H1 (cell line): Measurements from ENCODE around the gene RAB10. TPM values are rescaled to one million over a fixed set of nuclear protein-coding genes. Genes with fewer than 3 reads are reported as not detected.

ENCODE experiments used
- CTCF ChIA-PET: fragments of 300-600 bp; sonication (Branson Sonifier 250); formaldehyde crosslinking; loops from one replicate; lab custom pipeline; 2021; ENCODE audit not compliant: partially characterized antibody; lab: Charles Lee
- POLR2A ChIA-PET: fragments of 300-600 bp; sonication (Branson Sonifier 250); formaldehyde crosslinking; loops from one replicate; lab custom pipeline; 2021; ENCODE audit warnings: inconsistent platforms; ENCODE audit not compliant: partially characterized antibody; lab: Charles Lee
- DNase-seq, 2 experiments: peaks; one replicate each; pipeline versions ENCODE4 v3.0.0 to v3.0.0-alpha.2; 2010 to 2022; ENCODE audit warnings: low spot score in 2 of 2, low read depth in 1 of 2, mixed read lengths in 1 of 2
- FAIRE-seq: peaks from 2 replicates; lab custom pipeline; 2011; peaks lifted over from hg19 to GRCh38; lab: Jason Lieb, UNC
- H2AFZ ChIP-seq: 2 replicates; pipeline ENCODE4 v1.8.1; 2012; ENCODE audit warnings: low read length, inconsistent platforms
- H2AK5ac ChIP-seq: 2 replicates; pipeline ENCODE4 v1.6.1; 2013; ENCODE audit warnings: low read depth, low read length
- H2BK120ac ChIP-seq: replicated peaks from 2 replicates; pipeline ENCODE3; 2013; ENCODE audit warnings: low read depth, low read length, inconsistent platforms
- H2BK12ac ChIP-seq: 2 replicates; pipeline ENCODE4 v1.6.1; 2013; ENCODE audit warnings: low read depth, low read length
- H2BK15ac ChIP-seq: 2 replicates; pipeline ENCODE4 v1.6.1; 2013; ENCODE audit warnings: low read length
- H2BK20ac ChIP-seq: 2 replicates; pipeline ENCODE4 v1.6.1; 2013; ENCODE audit warnings: low read length
- H2BK5ac ChIP-seq: 2 replicates; pipeline ENCODE4 v1.6.1; 2013; ENCODE audit warnings: low read depth, low read length
- H3K14ac ChIP-seq: 2 replicates; pipeline ENCODE4 v1.6.1; 2013; ENCODE audit warnings: inconsistent platforms; ENCODE audit not compliant: insufficient read length
- H3K18ac ChIP-seq: 2 replicates; pipeline ENCODE4 v1.6.1; 2013; ENCODE audit warnings: low read length; ENCODE audit errors: extremely low read depth
- H3K23ac ChIP-seq: 2 replicates; pipeline ENCODE4 v1.6.1; 2013; ENCODE audit warnings: inconsistent platforms; ENCODE audit not compliant: insufficient read length
- H3K23me2 ChIP-seq: 2 replicates; pipeline ENCODE4 v1.6.1; 2013; ENCODE audit warnings: low read depth, low read length
- H3K27ac ChIP-seq: 2 replicates; pipeline ENCODE4 v1.6.1; 2011; ENCODE audit warnings: low read depth, low read length, inconsistent platforms
- H3K27me3 ChIP-seq, 4 experiments: replicated peaks in 1 of 4; 1 replicate in 1 of 4; 2 replicates in 3 of 4; pipeline versions ENCODE4 v1.6.1 to v1.8.1; 2011 to 2013; ENCODE audit warnings: low read length in 3 of 4, mild to moderate bottlenecking in 3 of 4, inconsistent platforms in 2 of 4, mixed read lengths in 2 of 4, moderate library complexity in 1 of 4; ENCODE audit not compliant: control insufficient read depth in 3 of 4, insufficient read depth in 3 of 4; ENCODE audit errors: extremely low read depth in 1 of 4
- H3K36me3 ChIP-seq, 4 experiments: 2 replicates each; pipeline versions ENCODE4 v1.6.1 to v1.8.1; 2011 to 2013; ENCODE audit warnings: mild to moderate bottlenecking in 4 of 4, low read length in 3 of 4, moderate library complexity in 2 of 4, control low read depth in 1 of 4, inconsistent platforms in 1 of 4; ENCODE audit not compliant: insufficient read depth in 4 of 4, control insufficient read depth in 2 of 4
- H3K4ac ChIP-seq: replicated peaks from 2 replicates; pipeline ENCODE3; 2013; ENCODE audit warnings: low read length, low read depth, mixed read lengths, inconsistent platforms; ENCODE audit not compliant: insufficient read length
- H3K4me1 ChIP-seq, 4 experiments: replicated peaks in 1 of 4; 1 replicate in 1 of 4; 2 replicates in 3 of 4; pipeline versions ENCODE4 v1.6.1 to v1.8.1; 2011 to 2013; ENCODE audit warnings: low read length in 3 of 4, inconsistent platforms in 2 of 4, mixed read lengths in 1 of 4; ENCODE audit not compliant: insufficient read depth in 4 of 4, control insufficient read depth in 3 of 4
- H3K4me2 ChIP-seq, 2 experiments: 2 replicates each; pipeline versions ENCODE4 v1.6.1 to v1.8.1; 2011 to 2013; ENCODE audit warnings: low read depth in 2 of 2, low read length in 2 of 2, control low read depth in 1 of 2, inconsistent platforms in 1 of 2, mild to moderate bottlenecking in 1 of 2; ENCODE audit not compliant: insufficient read depth in 1 of 2
- H3K4me3 ChIP-seq, 4 experiments: fragments of 200-600, 300-600 bp in 1 of 4; sonication (generic), shearing (Covaris generic), sonication (Bioruptor Twin) in 1 of 4; 2 replicates each; pipeline versions ENCODE4 v1.5.1 to v1.8.1; 2011 to 2016; ENCODE audit warnings: low read length in 4 of 4, low read depth in 3 of 4, control low read depth in 2 of 4, inconsistent platforms in 2 of 4, mild to moderate bottlenecking in 2 of 4, mixed read lengths in 1 of 4, moderate library complexity in 1 of 4; ENCODE audit not compliant: insufficient read depth in 2 of 4; ENCODE audit errors: extremely low read depth in 1 of 4
- H3K56ac ChIP-seq: replicated peaks from 2 replicates; pipeline ENCODE3; 2013; ENCODE audit warnings: low read depth, mild to moderate bottlenecking, mixed read lengths, low read length, inconsistent platforms; ENCODE audit not compliant: insufficient read length
- H3K79me1 ChIP-seq: 2 replicates; pipeline ENCODE4 v1.6.1; 2013; ENCODE audit warnings: low read depth, low read length, control low read depth
- H3K79me2 ChIP-seq, 2 experiments: 2 replicates each; pipeline versions ENCODE4 v1.6.1 to v1.8.1; 2012 to 2013; ENCODE audit warnings: low read length in 2 of 2, mild to moderate bottlenecking in 2 of 2, inconsistent platforms in 1 of 2; ENCODE audit not compliant: insufficient read depth in 2 of 2, control insufficient read depth in 1 of 2
- H3K9ac ChIP-seq, 4 experiments: replicated peaks in 1 of 4; 1 replicate in 1 of 4; 2 replicates in 3 of 4; pipeline versions ENCODE4 v1.6.1 to v1.8.1; 2011 to 2013; ENCODE audit warnings: low read depth in 3 of 4, low read length in 3 of 4, control low read depth in 2 of 4, mild to moderate bottlenecking in 2 of 4, moderate library complexity in 2 of 4, inconsistent platforms in 1 of 4; ENCODE audit errors: extremely low read depth in 1 of 4
- H3K9me3 ChIP-seq, 2 experiments: 2 replicates each; pipeline versions ENCODE4 v1.6.1 to v1.8.1; 2012 to 2013; ENCODE audit warnings: mild to moderate bottlenecking in 2 of 2, moderate library complexity in 2 of 2, control low read depth in 1 of 2, inconsistent platforms in 1 of 2, low read depth in 1 of 2, low read length in 1 of 2, mixed read lengths in 1 of 2; ENCODE audit not compliant: insufficient read depth in 2 of 2
- H4K20me1 ChIP-seq, 2 experiments: replicated peaks in 1 of 2; 2 replicates each; pipeline versions ENCODE3 to v1.8.1; 2011 to 2013; ENCODE audit warnings: inconsistent platforms in 2 of 2, low read length in 2 of 2, mild to moderate bottlenecking in 1 of 2; ENCODE audit not compliant: insufficient read depth in 2 of 2, control insufficient read depth in 1 of 2
- H4K5ac ChIP-seq: 2 replicates; pipeline ENCODE4 v1.6.1; 2013; ENCODE audit warnings: low read length, low read depth, mixed read lengths, inconsistent platforms; ENCODE audit not compliant: insufficient read length
- H4K8ac ChIP-seq: 2 replicates; pipeline ENCODE4 v1.8.0; 2013; ENCODE audit warnings: mild to moderate bottlenecking, moderate library complexity, low read length, inconsistent platforms; ENCODE audit not compliant: insufficient read depth; ENCODE audit errors: extremely low read depth
- H4K91ac ChIP-seq: replicated peaks from 2 replicates; pipeline ENCODE3; 2013; ENCODE audit warnings: low read length, mixed read lengths, inconsistent platforms; ENCODE audit not compliant: insufficient read length
- BCL11A ChIP-seq, 2 experiments: IDR thresholded peaks; one replicate each; pipeline ENCODE4 v1.6.1; 2011; ENCODE audit warnings: low read depth in 2 of 2, low read length in 2 of 2, mild to moderate bottlenecking in 2 of 2
- CBX5 ChIP-seq: fragments of 300-800, 300-1000 bp; sonication (generic); IDR thresholded peaks from 2 replicates; pipeline ENCODE4 v1.7.1; 2016; ENCODE audit warnings: antibody characterized with exemption, low read length, low read depth
- CHD2 ChIP-seq: IDR thresholded peaks from 2 replicates; pipeline ENCODE4 v1.6.1; 2012; ENCODE audit warnings: low read length, improper control_type of control experiment
- CREB1 ChIP-seq: IDR thresholded peaks from 2 replicates; pipeline ENCODE4 v1.6.1; 2012; ENCODE audit warnings: inconsistent platforms
- CTCF ChIP-seq, 3 experiments: IDR thresholded peaks; 1 replicate in 2 of 3; 2 replicates in 1 of 3; pipeline versions ENCODE4 v1.5.1 to v1.6.1; 2011; ENCODE audit warnings: low read length in 3 of 3, mild to moderate bottlenecking in 3 of 3, inconsistent platforms in 2 of 3, low read depth in 1 of 3, moderate library complexity in 1 of 3; ENCODE audit not compliant: insufficient read depth in 1 of 3; ENCODE audit errors: control extremely low read depth in 1 of 3
- GTF2F1 ChIP-seq: IDR thresholded peaks from 2 replicates; pipeline ENCODE4 v1.6.1; 2012; ENCODE audit warnings: low read depth, low read length, improper control_type of control experiment, borderline replicate concordance
- HDAC6 ChIP-seq: IDR thresholded peaks from one replicate; pipeline ENCODE4 v1.7.1; 2012; ENCODE audit warnings: low read depth, mild to moderate bottlenecking, inconsistent platforms, low read length, moderate library complexity
- KDM1A ChIP-seq: fragments of 200-600, 300-600 bp; sonication (generic); IDR thresholded peaks from 2 replicates; pipeline ENCODE4 v1.7.1; 2016; ENCODE audit warnings: mild to moderate bottlenecking, low read length, borderline replicate concordance
- MAFK ChIP-seq: IDR thresholded peaks from 2 replicates; pipeline ENCODE4 v1.6.1; 2012; ENCODE audit warnings: low read depth, mild to moderate bottlenecking, improper control_type of control experiment, low read length
- NANOG ChIP-seq: IDR thresholded peaks from 2 replicates; pipeline ENCODE4 v1.6.1; 2011; ENCODE audit warnings: low read length, low read depth, mild to moderate bottlenecking, inconsistent platforms; ENCODE audit not compliant: insufficient read depth, poor library complexity, severe bottlenecking
- POLR2A ChIP-seq, 2 experiments: IDR thresholded peaks; 1 replicate in 1 of 2; 2 replicates in 1 of 2; pipeline ENCODE4 v1.6.1; 2011; ENCODE audit warnings: low read depth in 2 of 2, low read length in 2 of 2, mild to moderate bottlenecking in 2 of 2; ENCODE audit errors: control extremely low read depth in 1 of 2
- SP1 ChIP-seq: IDR thresholded peaks from 2 replicates; pipeline ENCODE4 v1.6.1; 2011; ENCODE audit warnings: low read depth, low read length
- ZNF274 ChIP-seq: IDR thresholded peaks from 2 replicates; pipeline ENCODE4 v1.7.0; 2012; ENCODE audit warnings: low read length, borderline replicate concordance; ENCODE audit errors: extremely low read depth
- WGBS, 2 experiments: shearing (Covaris generic) in 1 of 2; methylation state at CpG; one replicate each; pipeline versions ENCODE4 v1.1.6 to v1.1.7; 2013 to 2015; ENCODE audit warnings: low lambda C conversion rate in 2 of 2, mixed read lengths in 2 of 2, inconsistent platforms in 1 of 2, low coverage in 1 of 2, missing lambda C conversion rate in 1 of 2; ENCODE audit not compliant: insufficient replicate concordance in 2 of 2, insufficient coverage in 1 of 2, insufficient read length in 1 of 2; ENCODE audit errors: extremely low coverage in 1 of 2, missing lambda C conversion rate in 1 of 2; 5-methylcytosine and 5-hydroxymethylcytosine counted together
- polyA plus RNA-seq, 7 experiments: library from polyadenylated mRNA; depleted of rRNA in 3 of 7; stranded (reverse) in 5 of 7; unstranded in 2 of 7; fragments of >200 nt in 5 of 7; fragments of 200-250 nt in 2 of 7; gene quantifications; 1 replicate in 5 of 7; 2 replicates in 1 of 7; 4 replicates in 1 of 7; pipeline versions ENCODE4 v1.2.1 to v1.2.3, GENCODE V29; 2011 to 2013; ENCODE audit warnings: missing spikeins in 2 of 7, mixed read lengths in 2 of 7
- total RNA-seq: library from RNA; stranded (reverse); fragmentation: NEBNext Ultra II Directional; extraction: Animal tissue kit (Norgen Biotek cat#: 25700); gene quantifications from 2 replicates; pipeline ENCODE4 v1.2.1, GENCODE V29; 2021

The RAB10 gene
- total and polyA plus RNA-seq, 2 of the 8 experiments (the other 6 are each of a cell fraction or from before 2014, with no cell fraction given) = 42.6 to 136 TPM

- no peak overlapping the region for H3K56ac ChIP-seq
- no peaks in the 10 kb centered on the region for H3K27me3 ChIP-seq
- no peak overlapping the region for H3K4me3 ChIP-seq
- no peak overlapping the region for H2BK15ac ChIP-seq
- ChIA-PET CTCF (interaction anchor here (1.3 kb wide), 1 partner anchor 12 kb away, joined by 5 read pairs; no protein-coding TSS in a partner anchor), POLR2A (no interaction called here)
- H2BK120ac ChIP-seq = no peak overlapping the region
- H2BK5ac ChIP-seq = no peak overlapping the region
- H3K4ac ChIP-seq = no peak overlapping the region
- no peak overlapping the region for H3K18ac ChIP-seq
- TF ChIP-seq CREB1 = no peak
- no peak for TF ChIP-seq ZNF274
- no peak for TF ChIP-seq POLR2A (IDR thresholded peaks at IDR 0.05; ENCODE audit: control extremely low read depth in 1 of 2, low read depth in 2 of 2, low read length in 2 of 2)
- no peak for TF ChIP-seq MAFK
- TF ChIP-seq HDAC6 = no peak
- no peak for TF ChIP-seq CTCF (IDR thresholded peaks at IDR 0.05; ENCODE audit: control extremely low read depth in 1 of 3, insufficient read depth in 1 of 3, low read depth in 1 of 3, low read length in 3 of 3)
- no peak for TF ChIP-seq KDM1A
- TF ChIP-seq CHD2 = no peak
- no peak for TF ChIP-seq GTF2F1
- TF ChIP-seq CBX5 = no peak
- no peak for TF ChIP-seq BCL11A (IDR thresholded peaks at IDR 0.05; ENCODE audit: low read depth in 2 of 2, low read length in 2 of 2)
- no peak for TF ChIP-seq NANOG
- no peak for TF ChIP-seq SP1
- peaks cover 0 to 89% of the 10 kb centered on the region in 2 experiments; a peak in 2 of 4 replicates for H3K79me2 ChIP-seq
- H3K4me1 ChIP-seq = peaks cover 0 to 7% (median 0%) of the 10 kb centered on the region in 4 experiments; a peak in 1 of 7 replicates
- H3K4me2 ChIP-seq = no peak overlapping the region
- 0 out of 4 replicates have a peak, but pooled peaks cover 0 to 2% of the 10 kb centered on the region in 2 experiments for H3K9me3 ChIP-seq
- WGBS, 2 experiments = 93% methylated on average over 1 of the region's 1 CpG; no CpG with 5 or more reads in 1 of the 2 experiments
- H4K91ac ChIP-seq = no peak overlapping the region
- H3K36me3 ChIP-seq = peaks cover 2 to 25% (median 14%) of the 10 kb centered on the region in 4 experiments; a peak in 7 of 8 replicates
- peaks cover 4 to 6% of the 10 kb centered on the region in 2 experiments for H4K20me1 ChIP-seq
- H3K79me1 ChIP-seq = peaks cover 4% of the 10 kb centered on the region; the same call in 1 of the 2 replicates
- H3K14ac ChIP-seq = no peak overlapping the region
- no peak overlapping the region for H2AFZ ChIP-seq
- no peak overlapping the region for H2BK12ac ChIP-seq
- H3K27ac ChIP-seq = no peak overlapping the region
- H2AK5ac ChIP-seq = no peak overlapping the region
- H3K9ac ChIP-seq = no peak overlapping the region
- no peak overlapping the region for H2BK20ac ChIP-seq
- FAIRE-seq (no peak), DNase-seq (no peak)
- H4K5ac ChIP-seq = no peak overlapping the region
- H3K23me2 ChIP-seq = no peaks in the 10 kb centered on the region
- H3K23ac ChIP-seq = no peak overlapping the region
- H4K8ac ChIP-seq = no peak overlapping the region
These were observed 66.0 kb downstream of the RAB10 start for GRCh38 chr2:26099933-26100332.
